Measurements from ENCODE around the gene RGS3.
A peak's percentile ranks its signal among the peaks of the same experiment; 100 is the strongest.
"Not testable (repeated sequence)": the region's sequence is repeated elsewhere in the genome, so short reads cannot be mapped to it uniquely, and the experiment has no call there.

RGS3 gene

DNA sequence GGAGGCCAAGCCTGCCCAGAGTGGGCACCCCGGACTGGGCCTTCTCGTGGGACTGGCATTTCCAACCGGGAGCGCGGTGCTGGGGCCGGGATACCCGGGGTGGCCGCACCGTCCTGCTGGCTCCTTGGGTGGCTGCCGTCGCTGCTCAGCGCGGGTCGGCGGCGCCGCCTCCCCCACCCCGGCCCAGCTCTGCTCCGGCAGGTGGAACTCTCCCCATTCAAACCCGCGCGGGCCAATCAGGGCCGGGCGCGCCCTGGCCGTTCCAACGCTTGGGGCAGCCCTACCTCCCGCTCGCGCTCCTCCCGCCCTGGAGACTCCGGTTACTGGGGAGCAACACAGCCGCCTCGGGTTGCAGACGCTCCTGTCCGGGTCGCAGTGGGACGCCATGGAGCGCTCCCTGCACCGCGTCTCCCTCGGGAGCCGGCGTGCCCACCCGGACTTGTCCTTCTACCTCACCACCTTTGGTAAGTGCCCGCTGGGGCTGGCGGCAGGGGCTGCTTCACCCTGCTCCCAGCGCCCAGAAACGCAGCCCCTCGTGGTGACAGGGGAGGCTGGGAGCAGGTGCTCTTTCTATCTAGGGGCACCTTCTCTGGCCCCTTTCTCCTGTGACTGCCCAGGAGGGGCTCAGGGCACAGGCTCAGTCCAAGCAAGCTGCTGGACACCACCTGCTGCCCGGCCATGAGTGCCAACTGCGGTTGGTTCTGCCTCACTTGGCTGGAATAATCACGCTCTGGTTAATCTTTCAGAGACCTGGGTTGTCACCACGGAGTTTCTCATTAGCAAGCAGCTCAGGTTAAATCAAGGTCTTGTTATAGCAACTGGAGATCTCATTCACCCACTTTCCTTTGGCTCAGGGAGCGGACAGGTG, at the start of gene RGS3:
Gene RGS3, plus strand, starts transcription at position 310 of the 868 bp plus-strand sequence. Its CDS starts 76 bp downstream, at position 386.
- no peak for DNase-seq

DNA sequence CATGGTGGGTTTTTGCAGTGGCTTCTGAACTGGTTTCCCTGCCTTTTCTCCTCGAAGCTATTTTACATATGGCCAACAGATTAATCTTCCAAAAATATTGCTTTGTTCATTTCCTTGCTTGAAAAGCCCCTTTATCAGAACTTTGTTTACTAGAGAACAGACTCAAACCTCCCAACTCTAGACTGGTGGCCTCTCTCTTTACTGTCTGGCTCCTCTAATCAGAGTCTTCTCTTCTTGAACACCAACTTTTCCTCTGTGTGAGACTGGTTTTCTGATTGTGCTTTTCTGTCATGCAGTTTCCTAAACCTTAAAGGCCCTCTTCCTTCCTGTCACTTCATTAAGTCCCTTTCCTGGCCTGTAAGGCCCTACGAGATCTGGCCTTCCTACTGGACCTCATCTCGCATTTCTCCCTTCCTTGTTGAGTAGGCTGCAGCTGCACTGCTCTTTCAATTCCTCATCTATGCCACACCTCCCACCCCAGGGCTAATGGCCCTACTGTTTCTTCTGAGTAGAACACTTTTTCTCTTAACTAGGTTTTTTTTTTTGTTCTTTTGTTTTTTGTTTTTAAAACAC, 47.3 kb upstream of the RGS3 start:
- no peak for DNase-seq

DNA sequence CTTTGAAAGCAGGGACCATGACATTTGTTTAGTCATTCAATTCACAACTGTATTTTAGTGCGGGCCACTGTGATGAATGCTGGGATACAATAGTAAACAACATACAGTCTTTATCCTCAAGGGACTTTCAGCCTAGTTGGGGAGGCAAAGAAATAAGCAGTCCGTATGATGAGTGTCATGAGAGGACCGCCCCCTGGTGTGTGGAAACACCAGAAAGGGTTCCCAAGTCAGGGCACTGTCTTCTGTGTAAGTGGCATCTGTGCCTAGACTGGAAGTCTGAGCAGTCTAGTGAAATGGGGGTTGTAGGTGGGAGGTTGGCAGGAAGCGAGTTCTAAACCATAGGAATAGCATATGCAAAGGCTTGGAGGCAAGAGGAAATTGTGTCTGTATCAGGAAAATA, 46.2 kb upstream of the RGS3 start:
- DNase-seq: no peak

DNA sequence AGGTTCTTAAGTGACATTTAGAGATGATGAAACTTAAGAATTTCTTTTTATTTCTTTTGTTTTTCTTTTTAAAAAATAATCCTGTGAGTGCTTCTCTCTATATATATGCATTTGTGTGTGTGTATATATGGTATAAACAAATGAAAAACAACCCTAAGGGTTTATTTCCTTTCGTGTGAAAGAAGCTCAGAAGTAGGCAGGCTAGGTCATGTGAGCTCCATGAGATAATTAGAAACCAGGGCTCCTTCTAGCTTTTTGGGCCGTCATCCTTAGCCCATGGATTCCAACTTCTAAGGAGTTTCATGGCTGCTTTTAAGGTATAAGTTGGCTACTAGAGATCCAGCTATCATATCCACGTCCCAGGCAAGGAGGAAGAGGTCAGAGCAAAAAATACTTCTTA, 41.8 kb upstream of the RGS3 start:
- DNase-seq: no peak

DNA sequence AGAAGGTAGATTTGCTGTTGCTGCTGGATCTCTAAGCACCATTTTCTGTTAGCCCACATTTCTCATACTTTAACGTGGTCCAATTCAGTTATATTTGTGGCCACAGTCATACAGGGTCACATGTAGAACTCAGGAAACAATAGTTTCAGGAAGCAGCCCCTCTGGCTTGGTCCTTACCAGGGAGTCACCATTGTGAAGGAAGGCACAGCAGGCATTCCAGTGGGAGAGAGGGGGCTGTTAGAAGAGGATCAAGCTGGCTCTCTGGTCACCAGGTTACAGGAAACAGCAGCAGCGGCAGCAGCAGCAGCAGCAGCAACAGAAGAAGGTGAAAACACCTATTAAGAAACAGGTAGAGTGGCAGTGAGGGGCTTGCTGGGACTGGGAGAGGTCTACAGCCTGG, 38.5 kb upstream of the RGS3 start:
- DNase-seq: no peak

DNA sequence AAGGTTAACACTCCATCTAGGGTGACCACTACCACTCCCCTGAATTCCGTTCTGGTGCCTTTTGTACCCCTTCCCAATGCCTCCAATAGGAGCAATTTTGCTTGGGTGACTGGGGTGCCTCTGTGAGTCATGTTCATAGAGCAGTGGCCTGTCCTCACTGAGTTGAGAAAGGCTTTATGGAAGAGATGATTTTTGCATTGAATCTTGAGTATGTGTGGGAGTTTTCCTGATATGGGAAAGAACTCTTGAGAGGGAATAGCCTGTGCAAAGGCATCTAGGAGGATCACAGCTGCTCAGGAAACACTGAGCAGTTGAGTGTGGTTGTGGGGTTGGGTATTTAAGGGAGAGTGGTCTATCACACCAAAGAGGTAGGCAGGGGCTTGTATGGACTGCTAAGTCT, 36.8 kb upstream of the RGS3 start:
- DNase-seq: no peak

DNA sequence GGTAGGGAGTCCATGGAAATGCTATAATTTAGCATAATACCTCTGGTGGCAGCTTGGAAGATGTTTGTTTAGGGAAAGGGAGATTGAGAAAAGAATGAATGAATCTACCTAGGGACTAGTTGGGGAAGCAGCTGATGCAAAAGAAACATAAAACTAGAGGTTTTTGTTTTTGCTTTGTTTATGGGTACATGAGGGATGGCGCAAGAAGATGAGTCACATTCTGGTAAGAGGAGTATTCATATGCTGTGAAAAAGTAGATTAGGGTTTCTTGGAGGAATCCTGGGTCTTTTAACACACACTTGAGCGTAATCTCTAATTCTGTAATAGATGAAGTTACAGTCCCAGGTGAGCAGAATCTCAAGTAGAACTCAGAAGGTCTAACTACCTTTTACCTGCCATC, 35.9 kb upstream of the RGS3 start:
- DNase-seq: no peak

DNA sequence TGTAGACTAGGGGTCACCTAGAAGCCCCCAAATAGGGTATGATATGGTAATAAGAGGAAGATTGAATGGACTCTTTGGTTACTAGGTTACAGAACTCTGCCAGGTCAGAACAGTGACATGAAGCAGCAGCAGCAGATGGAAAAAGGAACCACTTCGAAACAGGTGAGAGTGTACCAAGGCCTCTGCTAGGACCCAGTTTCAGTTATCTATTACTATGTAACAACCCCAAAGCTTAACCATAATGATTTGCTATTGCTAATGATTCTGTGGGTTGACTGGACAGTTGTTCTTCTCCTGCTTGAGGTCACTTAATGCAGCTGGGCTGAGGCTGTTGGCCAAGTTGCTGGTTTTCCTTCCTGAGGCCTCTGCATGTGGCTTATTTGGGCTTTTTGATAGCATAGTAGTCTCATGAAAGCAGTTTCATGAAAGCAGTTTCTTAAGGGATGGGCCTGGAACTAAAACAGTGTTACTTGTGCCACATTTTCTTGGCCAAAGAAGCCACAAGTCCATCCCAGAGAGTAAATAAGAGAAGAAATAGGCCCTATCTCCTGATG, 35.4 kb upstream of the RGS3 start:
- DNase-seq: no peak

DNA sequence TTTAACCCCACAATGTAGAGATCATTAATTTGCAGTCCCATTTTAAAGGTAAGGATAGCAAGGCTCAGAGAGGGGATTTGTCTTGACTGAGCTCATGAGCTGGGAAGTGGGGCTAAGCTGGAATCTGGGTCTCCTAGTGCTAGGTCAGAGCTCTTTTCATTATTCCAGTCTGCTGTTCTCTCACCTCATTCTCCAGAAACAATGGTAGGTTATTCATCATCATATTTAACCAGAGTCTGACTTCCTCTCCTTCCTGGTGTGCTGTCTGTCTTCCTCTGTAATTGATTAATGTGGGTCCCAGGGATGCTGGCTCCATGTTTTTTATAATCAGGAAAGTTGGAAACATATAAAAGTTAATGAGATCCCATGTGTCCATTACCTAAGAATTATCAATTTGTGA, 32.3 kb upstream of the RGS3 start:
- DNase-seq: no peak

DNA sequence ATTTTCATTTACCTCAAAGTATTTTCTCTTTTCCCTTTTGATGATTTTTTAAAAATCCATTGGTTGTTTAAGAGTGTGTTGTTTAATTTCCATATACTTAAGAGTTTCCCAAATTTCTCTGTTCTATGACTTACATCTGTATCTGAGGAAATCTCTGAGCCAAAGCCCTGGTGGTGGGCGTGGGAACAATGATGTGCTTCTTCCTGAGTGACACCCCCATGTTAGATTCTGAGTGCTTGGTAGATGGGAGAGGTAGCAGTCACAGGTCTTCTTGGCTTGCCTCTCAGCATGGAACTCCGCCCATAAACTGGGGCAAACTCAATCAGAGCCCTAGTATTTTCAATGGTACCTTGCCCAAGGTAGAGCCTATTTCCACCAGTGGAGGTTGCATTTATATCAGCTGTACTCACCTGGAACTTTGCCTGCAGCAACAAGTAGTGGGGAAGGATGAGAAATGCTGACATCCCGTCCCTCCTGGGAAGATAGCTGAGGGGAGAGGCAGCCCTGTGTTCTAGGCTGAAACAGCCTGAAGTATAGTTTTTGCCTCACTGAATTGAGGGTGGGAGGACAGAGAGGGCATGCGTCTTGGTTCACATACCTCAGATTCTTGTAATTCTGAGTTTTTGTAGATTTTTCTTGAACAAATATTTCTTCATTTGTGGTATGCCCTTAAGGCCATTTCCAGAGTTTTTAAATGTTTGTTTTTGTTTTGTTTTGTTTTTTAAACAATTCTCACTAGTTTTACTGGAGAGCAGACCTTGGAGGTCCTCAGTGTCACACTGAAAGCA, 26.6 kb upstream of the RGS3 start:
- no peak for DNase-seq

DNA sequence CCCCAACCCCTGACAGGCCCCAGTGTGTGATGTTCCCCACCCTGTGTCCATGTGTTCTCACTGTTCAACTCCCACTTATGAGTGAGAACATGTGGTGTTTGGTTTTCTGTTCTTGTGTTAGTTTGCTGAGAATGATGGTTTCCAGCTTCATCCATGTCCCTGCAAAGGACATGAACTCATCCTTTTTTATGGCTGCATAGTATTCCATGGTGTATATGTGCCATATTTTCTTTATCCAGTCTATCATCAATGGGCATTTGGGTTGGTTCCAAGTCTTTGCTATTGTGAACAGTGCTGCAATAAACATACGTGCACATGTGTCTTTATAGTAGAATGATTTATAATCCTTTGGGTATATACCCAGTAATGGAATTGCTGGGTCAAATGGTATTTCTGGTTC, 25.8 kb upstream of the RGS3 start:
- not testable (repeated sequence) for DNase-seq

DNA sequence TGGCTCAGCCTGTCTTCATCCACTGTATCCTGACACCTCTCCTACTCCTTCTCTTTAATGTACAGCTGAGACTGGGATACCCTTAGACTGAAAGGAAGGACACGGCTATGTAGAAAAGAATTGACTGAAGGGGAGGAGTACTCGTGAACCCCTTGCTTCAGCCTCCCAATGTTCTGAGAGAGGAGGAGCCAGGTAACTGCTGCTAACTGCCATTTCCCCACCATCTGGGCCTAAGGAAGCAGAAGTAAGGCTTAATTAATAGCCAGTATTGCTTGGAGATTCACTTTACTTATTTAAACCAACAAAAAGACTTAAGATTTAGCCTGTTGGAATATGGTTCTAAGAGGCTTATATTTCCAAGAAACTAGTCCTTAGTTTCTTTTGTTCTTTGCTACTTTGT, 18.8 kb upstream of the RGS3 start:
- no peak for DNase-seq

DNA sequence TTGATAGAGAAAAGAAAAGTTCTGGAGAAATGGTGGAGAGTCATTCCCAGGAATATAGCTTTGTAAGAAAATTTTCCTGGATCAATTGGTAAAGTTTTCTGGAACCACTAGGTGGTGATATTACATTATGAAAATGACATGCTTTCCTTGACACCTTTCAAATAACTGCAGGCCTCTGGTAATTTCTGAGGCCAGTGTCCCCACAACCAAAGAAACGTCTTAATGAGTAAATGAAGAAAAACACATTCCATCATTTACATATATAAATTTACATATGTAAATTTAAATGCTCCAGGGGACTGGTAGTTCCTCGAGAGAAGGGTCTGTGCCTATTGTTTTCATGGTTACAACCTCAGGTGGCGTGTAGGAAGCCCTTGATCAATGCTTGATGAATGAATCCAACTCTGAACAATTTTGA, 17.2 kb upstream of the RGS3 start:
- peak; percentile 41 for DNase-seq

DNA sequence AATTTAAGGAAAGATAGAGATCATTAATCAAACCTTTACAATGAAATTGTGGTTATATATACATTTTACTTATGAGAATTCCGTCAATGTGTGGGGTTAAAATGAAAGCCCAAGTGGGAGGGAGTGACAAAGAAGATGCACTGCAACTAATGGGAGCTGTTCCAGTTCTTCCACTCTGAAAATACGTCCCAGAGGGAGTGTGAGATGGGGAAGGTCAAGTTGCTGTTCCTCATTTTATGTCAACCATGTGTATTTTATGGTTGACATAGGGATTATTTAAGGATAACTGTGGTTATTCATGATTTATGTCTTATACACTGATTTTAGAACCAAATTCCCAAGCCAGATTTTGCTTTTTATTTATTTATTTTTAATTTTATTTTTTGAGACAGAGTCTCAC, 14.2 kb upstream of the RGS3 start:
- peak; percentile 5 for DNase-seq

DNA sequence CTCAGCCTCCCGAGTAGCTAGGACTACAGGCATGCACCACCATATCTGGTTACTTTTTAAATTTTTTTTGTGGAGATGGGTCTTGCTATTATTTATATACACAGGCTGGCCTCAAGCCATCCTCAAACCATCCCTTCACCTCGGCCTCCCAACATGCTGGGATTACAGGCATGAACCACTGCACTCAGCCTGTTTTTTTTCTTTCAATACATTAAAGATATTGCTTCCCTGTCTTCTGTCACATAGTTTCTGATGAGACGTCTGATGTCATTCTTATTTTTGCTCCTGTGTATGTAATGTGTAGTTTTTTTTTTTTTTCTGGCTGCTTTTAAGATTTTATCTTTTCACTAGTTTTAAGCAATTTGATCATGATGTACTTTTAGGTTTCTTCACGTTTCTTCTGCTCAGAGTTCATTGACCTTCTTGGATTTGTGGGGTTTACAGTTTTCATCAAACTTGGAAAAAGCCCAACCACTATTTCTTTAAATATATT, 11.4 kb upstream of the RGS3 start:
- no peak for DNase-seq

DNA sequence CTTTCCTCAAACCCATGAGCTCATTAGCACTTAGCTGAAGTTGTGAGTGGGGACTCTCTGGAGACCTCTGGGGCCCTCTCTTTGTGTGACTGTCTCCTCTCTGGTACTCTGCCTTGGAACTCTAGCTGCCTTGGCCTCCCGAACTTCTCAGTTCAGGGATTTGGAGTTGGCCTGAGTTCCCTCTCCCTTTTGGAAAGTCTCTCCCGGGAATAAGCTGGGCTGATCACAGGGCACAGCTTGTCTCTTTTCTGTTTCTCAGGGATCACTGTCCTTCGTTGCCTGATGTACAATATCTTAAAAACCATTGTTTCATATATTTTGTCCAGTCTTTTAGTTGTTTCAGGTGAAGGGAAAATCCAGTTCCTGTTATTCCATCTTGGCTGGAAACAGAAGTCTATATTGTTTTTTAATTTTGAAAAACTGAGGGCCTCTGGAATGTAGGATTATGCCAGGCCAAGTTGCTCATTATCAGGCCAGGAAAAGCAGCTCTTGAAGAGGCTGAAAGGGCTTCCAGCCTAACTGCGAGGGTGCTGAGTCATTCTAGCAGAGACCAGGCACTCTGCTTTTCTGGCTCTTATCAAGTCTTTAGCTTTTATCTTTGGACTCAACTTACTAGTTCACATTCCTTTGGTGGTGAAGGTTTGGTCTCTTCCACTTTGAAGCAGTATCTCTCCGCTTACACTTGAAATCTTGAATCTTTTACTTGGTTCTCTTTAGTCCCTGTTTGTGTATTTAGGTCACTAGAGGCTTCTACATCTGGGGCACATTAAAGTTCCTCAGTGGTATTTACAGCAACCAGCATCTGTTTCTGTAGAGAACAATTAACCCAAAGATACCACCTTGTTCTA, 8.4 kb upstream of the RGS3 start:
- peak; percentile 89 for DNase-seq

DNA sequence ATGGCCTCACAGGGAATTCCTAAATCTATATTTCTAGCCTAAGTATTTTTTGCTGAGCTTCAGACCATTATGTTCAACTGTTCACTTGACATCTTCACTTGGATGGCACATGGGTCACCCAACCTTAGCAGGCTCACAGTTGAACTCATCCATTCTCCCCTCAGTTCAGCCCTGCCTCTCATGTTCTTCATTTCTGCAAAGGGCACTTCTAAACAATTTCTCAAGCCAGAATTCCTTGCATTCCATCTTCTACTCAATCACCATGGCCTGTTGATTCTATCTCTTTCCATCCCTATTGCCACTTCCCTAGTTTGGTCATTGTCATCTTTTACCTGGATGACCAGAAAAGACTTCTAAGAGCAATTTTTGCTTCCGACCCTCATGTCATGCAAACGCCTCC, 7.3 kb upstream of the RGS3 start:
- peak; percentile 39 for DNase-seq

DNA sequence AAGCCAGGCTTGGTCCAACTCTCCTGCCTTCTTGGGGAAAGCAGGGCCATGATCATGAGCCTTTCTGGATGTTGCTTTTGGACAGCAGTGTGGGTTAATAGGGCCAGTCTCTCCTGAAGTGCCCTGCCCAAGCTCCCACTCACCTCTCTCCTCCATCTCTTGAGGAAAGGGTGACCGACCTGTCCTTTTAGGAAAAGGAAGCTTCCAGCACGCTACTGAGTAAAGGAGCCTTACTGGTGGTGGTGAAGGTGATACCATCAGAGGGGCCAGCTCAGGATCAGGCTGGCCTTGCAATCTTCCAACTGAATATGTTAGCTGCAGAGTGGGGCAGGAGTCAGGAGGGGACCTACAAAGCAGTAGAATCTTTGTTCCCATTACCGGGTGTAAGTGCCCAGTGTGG, 2.2 kb upstream of the RGS3 start:
- no peak for DNase-seq

DNA sequence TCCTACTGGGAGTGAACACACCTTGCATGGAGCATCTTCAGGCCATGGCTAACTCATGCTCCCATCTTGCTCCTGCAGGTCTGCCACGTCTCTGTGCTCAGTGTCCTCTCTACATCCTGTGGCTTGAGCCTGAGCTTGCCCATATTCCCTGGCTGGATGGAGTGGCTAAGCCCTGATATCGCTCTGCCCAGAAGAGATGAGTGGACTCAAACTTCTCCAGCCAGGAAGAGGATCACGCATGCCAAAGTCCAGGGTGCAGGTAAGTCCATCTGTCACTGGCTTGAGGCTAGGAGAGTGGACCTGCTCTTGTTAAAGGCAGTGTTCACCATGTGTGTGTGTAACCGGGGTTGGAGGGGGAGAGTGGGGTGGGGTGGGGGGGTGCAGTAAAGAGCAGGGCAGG, 1.6 kb upstream of the RGS3 start:
- no peak for DNase-seq

DNA sequence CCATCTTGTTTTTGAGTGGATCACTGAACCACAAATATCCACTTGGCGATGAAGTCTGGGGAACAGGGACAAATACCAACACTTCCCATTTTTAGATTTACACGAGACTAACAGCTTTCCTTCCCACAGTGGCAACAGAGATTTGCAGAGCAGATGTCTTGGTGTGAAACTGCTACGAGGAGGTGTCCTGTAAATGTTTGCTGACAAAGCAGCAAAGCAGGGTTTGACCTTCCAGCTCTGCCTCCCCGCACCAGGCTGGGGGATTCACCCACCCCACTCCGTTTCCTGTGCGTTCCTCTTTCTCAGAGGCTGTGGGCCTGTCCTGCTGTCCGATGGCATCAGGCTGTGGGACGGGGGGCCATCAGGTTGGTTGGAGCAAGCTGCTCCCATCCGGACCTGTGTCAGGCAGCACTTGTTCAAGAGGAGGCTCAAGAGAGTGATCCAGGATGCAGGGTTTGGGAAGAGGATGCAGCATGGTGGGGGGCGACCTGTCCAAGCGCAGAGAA, 693 bp upstream of the RGS3 start:
- no peak for DNase-seq

DNA sequence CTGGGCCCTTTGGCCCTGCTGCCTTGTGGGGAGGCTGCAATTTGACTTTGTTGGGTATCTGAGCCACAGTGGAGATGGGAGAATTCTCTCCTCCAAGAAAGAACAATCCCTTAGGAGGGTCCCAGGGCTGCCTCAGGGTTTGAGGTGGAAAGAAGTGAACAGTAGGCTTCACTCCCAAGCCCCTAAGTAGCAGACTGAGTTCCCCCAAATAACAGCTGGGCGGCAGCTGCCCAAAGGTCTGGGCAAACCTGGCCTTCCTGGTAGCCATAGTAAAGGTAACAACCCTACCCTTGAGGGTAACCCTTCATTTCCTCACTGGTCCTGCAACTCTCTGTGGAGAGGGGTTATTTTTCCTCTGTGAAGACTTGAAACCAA, 746 bp downstream of the RGS3 start:
- no peak for DNase-seq

DNA sequence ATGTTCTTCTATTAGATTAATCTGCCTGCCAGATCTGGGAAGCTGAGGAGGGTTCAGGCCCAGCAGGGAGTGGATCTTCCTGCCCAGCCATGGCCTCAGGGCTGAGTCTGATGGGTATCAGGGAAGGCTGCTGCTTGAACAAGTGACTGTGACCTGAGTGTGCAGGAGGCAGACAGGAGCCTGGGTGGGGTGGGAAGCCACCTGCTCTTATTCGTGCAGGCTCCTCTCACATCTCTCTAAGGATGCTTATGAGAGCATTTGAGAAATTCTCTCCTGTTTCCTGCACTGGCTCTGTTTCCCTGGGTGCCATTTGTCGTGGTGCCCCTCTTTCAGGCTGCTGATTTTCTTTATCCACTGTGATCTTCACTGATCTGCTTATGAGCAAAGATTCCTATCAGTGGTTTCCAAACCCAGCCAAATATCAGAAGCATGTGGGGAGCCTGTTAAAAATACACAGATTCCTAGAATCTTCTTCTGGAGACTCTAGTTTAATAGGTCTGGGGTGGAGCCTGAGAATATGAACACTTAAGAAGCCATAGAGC, 2.1 kb downstream of the RGS3 start:
- no peak for DNase-seq

All from fibroblast of skin of right biceps (primary cell).